GM18499 (cell line): Measurements from ENCODE around the gene ZNF789.
A peak's percentile ranks its signal among the peaks of the same experiment; 100 is the strongest.
"Not testable (repeated sequence)": the region's sequence is repeated elsewhere in the genome, so short reads cannot be mapped to it uniquely, and the experiment has no call there.

Source experiments
- ATAC-seq: cut with Tn5 transposase; IDR thresholded peaks from one replicate; pipeline ENCODE4 v1.9.1; 2021; ENCODE audit warnings: moderate number of reproducible peaks; ENCODE audit not compliant: insufficient read depth, unreplicated experiment

Gene ZNF789

DNA sequence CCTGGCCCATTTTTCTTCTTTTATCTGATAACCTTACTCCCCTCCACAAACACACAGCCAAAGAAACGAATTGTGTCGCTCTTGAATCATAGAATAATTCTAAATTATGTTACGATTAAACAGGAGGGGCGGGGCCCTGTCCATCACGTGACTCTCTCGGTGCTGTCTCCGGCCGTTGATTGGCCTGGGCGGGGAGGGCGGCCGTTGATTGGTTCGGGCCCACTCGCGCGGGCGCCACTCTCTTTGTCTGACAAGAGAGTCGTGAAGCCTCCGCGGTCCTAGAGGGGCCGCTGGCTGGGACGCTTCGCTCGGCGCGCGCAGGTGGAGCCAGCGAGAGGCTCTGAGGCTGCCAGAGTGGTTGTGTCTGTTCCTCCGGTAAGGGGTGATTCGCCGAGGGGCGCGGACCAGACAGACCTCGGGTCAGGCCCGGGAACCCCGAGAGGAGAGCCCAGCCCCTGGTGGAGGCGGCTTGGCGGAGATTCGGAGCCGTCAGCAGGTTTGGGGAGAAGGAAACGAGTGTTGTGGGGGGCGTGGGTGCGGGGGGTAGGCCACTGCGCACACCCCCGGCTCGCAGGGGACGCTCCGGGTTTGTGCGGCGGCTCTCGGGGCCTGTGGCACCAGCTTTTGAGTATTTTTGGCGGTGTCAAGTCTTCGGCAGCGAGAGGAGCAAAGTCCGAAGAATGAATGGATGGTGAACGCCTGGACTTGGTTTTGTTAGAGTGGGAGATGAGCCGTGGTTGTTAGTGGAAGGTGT, at the start of gene ZNF789:
TSS of gene ZNF789 (plus strand) at position 330 of the 754 bp plus-strand sequence. CDS start 3,567 bp downstream, outside the sequence.
- ATAC-seq = peak; percentile 54

DNA sequence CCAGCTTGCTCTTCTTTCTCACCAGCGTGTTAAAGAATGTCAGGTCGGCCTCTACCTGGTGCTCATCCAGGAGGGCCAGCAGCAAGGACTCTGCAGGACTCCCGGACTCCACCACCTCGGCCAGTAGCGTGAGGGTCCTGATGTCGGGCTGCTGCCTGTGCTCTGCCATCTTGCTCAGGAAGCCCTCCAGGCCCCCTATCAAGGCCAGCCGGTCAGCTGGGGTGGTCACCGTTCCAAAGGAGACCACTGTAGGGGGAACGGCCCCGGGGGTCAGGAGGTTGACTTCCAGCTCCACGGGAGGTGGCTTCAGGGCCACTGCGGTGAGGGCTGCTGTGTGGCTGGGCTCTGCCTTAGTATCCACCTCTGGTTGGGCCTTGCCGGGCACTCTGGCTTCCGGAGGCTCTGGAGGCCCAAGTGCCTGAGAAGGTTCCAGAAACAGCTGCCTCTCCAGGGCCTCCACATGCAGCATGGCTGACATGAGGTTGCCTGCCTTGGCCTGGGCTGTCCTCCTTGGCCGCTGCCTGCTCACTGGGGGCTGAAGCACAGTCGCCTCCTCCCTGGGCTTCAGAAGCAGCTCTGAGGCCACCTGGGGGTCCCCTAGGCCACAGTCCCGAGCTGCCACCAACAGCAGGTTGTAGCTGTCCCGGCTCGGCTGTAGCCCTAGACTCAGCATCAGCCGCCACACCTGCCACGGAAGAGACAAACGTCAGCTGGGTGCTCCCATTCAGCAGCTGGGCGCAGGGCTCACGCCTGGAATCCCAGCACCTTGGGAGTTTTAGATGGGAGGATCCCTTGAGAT, 47.6 kb upstream of the ZNF789 start:
- no peak for ATAC-seq

DNA sequence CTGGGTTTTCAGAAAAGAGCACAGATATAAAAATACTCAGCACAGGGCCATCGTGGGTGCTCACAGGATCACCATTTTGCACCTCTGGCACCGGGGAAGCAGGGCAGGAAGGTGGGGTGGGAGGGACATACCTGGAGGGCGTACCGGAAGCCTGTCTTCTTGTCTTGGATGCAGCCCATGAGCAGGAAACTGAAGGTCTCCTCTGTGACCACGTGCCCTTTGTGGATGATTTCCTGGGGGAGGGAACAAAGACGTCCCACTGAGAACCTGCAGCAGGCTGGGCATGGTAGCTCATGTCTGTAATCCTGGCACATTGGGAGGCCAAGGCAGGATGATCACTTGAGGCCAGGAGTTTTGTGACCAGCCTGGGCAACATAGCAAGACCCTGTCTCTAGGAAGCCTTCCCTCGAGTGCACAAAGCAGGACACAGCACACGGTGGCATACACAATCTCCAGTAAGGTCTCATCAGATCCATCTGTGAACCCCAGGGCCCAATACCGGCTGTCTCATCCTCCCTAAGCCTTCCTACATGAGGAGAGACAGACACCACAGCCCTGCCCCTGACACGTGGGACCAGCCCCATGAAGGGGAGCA, 43.6 kb upstream of the ZNF789 start:
- ATAC-seq = no peak

DNA sequence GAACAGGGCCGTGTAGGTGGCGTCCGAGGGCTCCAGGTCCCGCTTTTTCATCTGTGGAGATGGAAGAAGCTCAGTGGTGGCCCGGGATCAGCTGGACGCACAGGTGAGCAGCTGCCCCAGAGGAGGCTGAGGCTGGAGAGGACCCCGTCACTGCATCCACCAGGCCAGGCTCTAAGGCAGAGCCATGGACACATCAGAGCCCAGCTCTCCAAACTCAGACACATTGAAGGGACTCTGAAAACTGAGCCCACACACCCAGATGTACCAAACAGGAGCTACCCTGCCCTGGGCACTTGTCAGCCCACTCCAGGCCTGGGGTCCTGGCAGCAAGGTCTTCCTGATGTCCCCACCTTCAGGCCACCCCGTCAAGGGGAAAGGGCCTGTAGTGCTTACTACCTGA, 42.9 kb upstream of the ZNF789 start:
- ATAC-seq = no peak

DNA sequence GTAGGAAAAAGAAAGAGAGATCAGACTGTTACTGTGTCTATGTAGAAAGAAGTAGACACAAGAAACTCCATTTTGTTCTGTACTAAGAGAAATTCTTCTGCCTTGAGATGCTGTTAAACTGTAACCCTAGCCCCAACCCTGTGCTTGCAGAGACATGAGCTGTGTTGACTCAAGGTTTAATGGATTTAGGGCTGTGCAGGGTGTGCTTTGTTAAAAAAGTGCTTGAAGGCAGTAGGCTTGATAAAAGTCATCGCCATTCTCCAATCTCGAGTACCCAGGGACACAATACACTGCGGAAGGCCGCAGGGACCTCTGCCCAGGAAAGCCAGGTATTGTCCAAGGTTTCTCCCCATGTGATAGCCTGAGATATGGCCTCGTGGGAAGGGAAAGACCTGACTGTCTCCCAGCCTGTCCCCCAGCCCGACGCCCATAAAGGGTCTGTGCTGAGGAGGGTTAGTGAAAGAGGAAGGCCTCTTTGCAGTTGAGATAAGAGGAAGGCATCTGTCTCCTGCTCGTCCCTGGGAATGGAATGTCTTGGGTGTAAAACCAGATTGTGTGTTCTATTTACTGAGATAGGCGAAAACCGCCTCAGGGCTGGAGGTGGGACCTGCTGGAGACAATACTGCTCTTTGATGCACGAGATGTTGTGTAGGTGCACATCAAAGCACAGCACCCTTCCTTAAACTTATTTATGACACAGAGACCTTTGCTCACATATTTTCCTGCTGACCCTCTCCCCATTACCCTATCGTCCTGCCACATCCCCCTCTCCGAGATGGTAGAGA, 40.7 kb upstream of the ZNF789 start:
- ATAC-seq = not testable (repeated sequence)

DNA sequence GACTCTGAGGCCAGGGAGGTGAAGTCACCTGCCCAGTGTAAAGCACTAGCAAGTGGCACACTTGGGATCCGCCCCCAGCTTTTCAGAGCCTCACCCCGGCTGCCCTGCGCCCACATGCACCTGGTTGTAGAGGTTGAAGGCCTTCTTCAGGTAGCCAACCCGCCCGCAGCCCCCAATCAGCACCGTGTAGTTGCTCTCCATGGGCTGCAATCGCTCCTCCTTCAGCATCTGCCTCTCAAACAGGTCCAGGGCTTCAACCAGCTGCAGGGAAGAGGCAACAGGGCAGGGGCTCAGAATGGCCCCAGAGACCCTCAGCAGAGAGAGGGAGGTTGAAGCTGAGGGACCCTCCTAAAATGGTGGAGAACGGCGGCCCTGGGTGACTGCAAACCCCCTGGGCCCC, 39.5 kb upstream of the ZNF789 start:
- ATAC-seq = no peak

DNA sequence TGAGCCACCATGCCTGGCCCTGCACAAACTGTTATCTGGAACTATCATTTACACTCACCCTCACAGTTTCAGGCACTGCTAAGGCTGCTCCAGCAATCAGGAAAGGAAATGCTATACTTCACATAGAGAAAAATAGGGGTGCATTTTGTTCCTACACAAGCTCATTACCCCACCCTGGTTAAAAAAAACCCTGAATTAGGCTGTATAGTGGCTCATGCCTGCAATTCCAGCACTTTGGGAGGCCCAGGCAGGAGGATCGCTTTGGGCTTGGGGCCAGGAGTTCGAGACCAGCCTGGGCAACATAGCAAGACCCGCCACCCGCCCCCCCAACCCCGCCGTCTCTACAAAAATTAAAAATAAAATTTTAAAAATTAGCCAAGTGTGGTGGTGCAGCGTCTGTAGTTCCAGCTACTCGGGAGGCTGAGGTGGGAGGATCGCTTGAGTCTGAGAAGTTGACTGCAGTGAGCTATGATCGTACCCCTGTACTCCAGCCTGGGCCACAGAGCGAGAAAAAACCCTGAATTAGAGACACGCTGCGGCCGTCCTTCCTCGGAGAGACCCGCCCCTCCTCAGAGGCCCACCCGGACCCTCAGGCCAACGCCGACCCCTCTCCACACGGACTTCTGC, 34.6 kb upstream of the ZNF789 start:
- ATAC-seq = no peak

DNA sequence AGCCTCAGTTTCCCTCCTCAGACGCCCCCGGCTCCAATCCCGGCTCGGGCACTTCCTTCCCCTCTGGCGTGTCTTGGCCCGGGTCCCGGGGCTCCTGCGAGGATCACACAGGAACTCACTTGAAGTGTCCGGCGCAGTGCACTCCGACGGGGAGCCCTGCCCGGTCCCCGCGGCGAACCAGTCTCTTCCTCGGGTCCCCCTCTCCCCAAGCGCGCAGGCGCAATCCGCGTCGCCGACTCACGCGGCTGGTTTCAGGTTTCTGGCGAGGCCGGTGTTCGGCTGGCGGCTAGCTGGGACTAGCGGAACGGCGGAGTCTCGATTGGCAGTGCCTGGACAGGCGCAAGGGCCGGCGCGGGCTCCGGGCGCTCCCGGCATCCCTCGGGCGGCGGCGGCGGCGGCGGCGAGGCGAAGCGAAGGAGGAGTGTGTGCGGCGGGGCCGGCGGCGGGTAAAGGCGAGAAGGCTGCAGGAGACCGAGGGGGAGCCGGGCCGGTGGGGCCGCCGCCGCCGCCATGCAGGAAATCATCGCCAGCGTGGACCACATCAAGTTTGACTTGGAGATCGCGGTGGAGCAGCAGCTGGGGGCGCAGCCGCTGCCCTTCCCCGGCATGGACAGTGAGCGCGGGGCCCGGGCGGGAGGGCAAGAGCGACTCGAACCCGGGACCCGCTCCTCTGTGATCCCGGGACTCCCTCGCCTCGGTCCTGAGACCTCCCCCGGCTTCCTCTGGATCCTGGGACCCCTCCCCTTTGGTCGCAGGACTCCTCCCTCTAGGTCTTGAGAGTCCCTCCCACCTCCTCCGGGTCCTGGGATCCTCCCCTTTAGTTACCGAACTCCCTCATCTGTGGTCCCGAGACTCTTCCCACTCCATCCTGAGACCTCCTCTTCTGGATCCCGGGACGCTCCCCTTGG, 33.9 kb upstream of the ZNF789 start, which contains the start of the genes CPSF4 and PTCD1:
TSS of gene CPSF4 (plus strand) at position 371 of the 908 bp plus-strand sequence. CDS start at position 511, 140 bp downstream.
TSS of gene PTCD1 (minus strand) at position 226 of the 908 bp plus-strand sequence. CDS start 3,556 bp downstream, outside the sequence.
- peak; percentile 83 for ATAC-seq

DNA sequence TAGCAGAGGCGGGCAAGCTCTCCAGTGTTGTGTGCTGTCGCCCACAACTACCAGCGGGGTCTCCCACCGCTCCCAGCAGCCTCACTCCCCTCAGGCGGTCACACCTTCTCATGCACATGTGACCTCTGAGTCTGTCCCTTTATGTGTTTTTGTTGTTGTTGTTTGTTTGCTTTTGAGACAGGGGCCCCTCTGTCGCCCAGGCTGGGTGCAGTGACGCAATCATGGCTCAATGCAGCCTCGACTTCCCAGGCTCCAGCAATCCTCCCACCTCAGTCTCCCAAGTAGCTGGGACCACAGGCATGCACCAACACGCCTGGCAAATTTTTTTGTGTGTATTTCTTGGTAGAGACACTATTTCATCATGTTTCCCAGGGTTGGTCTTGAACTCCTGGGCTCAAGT, 32.5 kb upstream of the ZNF789 start:
- no peak for ATAC-seq

DNA sequence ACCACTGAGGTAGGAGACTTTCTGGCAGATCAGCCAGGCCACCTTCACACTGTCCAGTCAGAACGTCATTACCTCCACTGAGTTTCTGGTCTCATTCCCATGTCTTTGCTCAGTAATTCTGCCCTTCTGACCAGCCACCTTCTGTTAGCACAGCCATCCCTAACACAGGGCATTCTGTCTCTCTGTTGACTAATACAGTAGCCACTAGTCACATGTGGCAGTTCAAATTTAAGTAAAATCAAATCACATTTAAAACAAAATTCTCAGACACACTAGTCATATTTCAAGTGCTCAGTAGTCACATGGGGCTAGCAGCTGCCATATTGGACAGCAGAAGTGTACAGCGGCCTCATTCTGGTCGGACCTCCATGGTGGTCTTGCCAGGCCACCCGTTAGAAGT, 26.6 kb upstream of the ZNF789 start:
- no peak for ATAC-seq

DNA sequence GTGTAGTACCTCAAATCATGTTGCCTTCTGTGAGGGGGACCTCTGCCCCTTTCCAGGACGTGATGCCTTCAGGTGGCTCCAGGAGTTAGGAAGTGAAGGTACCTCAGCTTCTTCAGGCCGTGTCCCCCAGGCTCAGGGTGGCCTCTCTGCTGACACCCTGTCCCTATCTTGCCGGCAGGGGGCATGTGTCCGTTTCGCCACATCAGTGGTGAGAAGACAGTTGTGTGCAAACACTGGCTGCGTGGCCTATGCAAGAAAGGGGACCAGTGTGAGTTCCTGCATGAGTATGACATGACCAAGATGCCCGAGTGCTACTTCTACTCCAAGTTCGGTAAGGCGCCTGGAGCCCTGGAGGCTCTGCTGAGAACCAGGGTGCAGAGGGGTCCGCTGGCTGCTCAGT, 24.7 kb upstream of the ZNF789 start:
- ATAC-seq = no peak

DNA sequence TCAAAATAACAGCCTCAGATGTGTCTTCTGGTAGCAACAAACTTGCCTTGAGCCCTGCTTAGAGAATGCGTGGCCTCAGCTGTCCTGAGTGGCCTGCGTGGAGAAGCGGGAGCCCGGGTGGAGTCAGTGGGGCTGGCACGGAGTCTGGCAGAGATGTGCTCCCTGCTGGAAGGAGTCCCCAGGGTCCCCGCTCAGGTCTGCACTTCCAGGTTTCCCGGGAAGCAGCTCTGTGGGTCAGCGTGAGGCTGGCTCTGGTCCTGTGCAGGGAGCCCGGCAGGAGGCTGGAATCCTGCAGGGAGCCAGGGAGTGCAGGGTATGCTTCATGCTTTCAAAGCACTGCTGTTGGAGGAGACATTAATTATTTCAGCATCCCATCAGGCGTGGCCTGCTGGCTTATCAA, 23.8 kb upstream of the ZNF789 start:
- ATAC-seq = no peak

DNA sequence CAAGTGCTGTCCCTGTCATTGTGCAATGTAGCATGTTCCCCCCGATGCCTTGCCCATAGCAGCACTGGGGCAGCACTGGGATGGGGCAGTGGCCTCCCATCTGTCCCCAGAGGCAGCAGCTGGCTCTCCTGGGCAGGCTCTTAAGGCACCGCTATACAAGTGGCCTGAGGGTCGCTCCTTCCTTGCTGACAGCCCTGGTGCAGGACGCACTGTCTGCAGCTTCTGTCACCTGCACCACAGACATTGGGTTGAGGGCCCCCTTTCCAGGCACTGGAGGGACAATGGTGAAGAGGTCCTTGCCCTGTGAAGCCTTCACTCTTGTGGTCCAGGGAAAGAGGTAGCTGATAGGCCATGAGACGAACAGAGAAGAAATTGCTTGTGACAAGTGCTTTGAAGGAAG, 23.4 kb upstream of the ZNF789 start:
- no peak for ATAC-seq

DNA sequence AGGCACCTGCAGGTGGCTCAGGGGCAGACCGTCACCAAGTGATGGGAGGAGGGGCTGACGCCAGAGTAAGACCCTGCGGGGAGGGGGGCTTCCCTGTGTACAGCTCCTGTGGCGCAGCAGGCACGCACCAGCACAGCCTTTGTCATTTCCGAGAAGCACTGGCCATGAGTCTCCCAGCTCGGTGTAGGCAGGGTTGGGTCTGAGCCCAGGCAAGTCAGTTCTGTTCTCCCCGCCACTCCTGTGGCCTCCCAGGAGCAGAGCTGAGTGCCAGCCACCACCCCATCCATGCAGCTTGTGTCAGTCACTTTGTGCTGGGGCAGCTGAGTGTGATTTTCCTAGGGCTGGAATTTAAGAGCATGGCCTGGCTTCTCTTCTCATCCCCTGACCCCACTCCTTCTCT, 20.8 kb upstream of the ZNF789 start:
- ATAC-seq = no peak

DNA sequence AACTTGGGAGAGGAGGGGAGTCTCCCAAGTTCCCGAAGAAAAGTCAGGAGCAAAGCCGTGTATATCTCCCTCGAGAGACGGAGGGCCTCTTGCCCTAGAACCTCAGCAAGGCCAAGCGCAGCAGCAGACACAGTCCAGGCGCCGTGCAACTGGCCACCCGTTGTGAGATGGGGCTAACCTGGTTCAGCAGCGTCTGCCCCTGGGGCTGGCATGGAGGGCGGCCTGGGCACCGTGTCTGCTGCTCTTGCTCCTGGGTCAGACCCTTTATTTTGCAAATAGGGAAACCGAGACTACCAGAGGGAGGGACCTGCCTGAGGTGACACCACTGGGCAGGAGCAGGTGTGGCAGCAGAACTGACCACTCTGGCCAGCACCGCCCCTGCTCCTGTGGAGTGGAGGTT, 20.1 kb upstream of the ZNF789 start:
- no peak for ATAC-seq

DNA sequence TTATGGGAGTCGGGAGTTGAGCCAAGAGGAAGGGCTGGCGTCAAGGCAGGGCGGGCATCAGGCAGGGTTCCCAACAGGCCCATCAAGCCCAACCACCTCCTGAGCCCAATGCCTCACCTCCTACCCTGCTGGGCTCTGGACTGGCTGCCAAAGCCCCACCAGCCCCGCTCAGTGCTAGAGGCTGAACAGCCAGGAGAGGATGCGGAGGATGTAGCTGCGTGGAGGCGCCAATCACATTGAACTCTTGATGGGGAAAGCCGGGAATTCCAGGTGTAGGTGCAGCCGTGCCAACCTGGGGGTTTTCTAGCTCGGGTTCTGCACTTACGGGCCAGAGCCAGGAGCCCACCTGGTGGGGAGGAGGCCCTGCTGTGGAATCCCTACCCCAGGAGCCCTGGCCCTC, 19.6 kb upstream of the ZNF789 start:
- ATAC-seq = no peak

DNA sequence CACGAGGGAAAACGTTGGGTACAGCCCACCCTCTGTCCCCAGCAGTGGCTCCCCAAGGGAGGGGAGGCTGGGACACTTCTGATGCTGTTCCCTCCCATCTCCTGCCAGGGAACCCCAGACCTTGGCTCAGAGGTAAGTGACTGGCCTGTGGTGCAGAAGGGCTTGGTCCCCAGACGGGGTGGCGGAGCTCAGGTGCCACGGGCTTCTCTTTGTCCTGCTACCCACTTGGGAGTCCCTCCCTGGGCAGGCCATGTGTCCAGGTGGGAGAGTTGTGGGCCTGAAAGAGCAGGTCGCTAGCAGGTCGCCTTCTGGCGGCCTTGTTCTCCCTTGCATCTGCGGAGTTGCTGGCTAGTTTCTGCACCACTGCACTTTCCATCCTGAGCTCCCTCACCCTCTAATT, 16.8 kb upstream of the ZNF789 start:
- ATAC-seq = no peak

DNA sequence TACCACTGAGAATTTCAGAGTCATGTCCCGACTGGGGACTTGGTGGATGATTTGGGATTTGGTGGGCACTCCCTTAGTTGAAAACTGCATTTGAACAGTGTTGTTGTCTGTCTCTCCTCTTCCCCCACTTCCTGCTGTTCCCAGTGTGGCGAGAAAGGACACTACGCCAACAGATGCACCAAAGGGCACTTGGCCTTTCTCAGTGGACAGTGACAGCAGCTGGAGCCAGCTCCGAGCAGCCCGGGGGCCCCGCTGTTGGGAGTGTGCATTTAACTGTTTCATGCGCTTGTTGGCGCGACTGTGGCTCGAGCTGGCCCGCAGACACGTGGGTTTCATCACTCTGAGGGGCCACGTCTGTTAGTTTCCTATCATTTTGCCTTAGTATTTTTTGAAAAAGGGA, 16.4 kb upstream of the ZNF789 start:
- ATAC-seq = no peak
